Measurements from ENCODE around the gene TSPAN3. TPM values are rescaled to one million over a fixed set of nuclear protein-coding genes. Genes with fewer than 3 reads are reported as not detected.

TSPAN3 gene
- total RNA-seq, 1 donor from 2014 or later = 223 TPM

DNA sequence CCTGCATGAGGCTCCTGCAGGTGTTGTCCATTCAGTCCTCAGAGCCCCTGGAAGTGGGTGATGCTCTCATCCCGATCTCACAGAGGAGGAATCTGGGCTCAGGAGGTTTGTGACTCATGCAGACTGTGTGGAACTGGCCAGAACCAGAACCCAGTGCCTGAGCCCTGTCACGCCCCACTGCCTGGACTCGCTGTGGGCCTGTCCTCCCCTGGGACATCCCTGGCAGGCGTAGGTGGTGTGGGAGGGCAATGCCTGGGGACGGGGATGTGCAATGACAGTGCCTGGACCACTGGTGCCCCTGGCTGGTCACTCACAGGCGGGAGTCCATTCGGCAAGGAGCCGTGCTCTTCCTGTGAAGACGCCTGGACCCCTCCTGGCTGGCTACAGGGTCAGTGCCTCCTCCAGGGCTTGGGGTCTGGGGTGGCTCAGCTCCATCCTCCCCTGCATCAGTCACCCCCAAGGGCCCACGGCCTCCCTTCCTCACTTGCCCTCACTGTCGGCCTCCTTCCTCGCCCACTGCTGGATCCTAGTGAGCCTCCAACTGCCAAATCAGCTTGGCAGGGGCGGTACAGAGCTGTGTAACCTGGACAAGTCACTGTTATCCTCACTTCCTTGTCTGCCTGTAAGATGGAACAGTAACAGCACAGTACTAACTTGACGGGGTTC lies 61.1 kb downstream of the TSPAN3 start:
- no peak for DNase-seq (ENCODE audit: low read depth)
- Mint-ChIP-seq H3K9me3 (ENCODE audit: unreplicated experiment) (peaks cover 3% of the 10 kb centered on the region), H3K36me3 (ENCODE audit: low read depth, unreplicated experiment) (no peaks in the 10 kb centered on the region)

GRCh38 chr15:77009176-77009575 lies 61.7 kb downstream of the TSPAN3 start:
- Histone ChIP-seq H3K79me2 (ENCODE audit: insufficient read depth, low read length) (no peaks in the 10 kb centered on the region), H3K4me2 (ENCODE audit: low read length) (no peak overlapping the region), H3K4me3 (ENCODE audit: insufficient read depth, low read depth, low read length) (no peak overlapping the region), H3K4me1 (ENCODE audit: insufficient read depth, low read length) (no peaks in the 10 kb centered on the region), H3K36me3 (ENCODE audit: insufficient read depth, low read length) (no peaks in the 10 kb centered on the region), H3K27me3 (ENCODE audit: insufficient read depth, low read length) (peaks cover 2% of the 10 kb centered on the region), H3K27ac (ENCODE audit: low read depth, low read length) (no peak overlapping the region), H4K20me1 (ENCODE audit: insufficient read depth, low read length) (no peaks in the 10 kb centered on the region), H3K9me3 (ENCODE audit: insufficient read depth, low read depth, low read length) (no peaks in the 10 kb centered on the region), H2AFZ (ENCODE audit: low read depth, low read length) (no peak overlapping the region), H3K9ac (ENCODE audit: low read length) (no peak overlapping the region)
- peaks cover 1% of the 10 kb centered on the region for H3K4me1 Mint-ChIP-seq (ENCODE audit: low read depth, unreplicated experiment)
- H3K9me3 Mint-ChIP-seq (ENCODE audit: unreplicated experiment) = peaks cover 3% of the 10 kb centered on the region
- H3K36me3 Mint-ChIP-seq (ENCODE audit: low read depth, unreplicated experiment) = no peaks in the 10 kb centered on the region
- TF ChIP-seq, protein P1, sequence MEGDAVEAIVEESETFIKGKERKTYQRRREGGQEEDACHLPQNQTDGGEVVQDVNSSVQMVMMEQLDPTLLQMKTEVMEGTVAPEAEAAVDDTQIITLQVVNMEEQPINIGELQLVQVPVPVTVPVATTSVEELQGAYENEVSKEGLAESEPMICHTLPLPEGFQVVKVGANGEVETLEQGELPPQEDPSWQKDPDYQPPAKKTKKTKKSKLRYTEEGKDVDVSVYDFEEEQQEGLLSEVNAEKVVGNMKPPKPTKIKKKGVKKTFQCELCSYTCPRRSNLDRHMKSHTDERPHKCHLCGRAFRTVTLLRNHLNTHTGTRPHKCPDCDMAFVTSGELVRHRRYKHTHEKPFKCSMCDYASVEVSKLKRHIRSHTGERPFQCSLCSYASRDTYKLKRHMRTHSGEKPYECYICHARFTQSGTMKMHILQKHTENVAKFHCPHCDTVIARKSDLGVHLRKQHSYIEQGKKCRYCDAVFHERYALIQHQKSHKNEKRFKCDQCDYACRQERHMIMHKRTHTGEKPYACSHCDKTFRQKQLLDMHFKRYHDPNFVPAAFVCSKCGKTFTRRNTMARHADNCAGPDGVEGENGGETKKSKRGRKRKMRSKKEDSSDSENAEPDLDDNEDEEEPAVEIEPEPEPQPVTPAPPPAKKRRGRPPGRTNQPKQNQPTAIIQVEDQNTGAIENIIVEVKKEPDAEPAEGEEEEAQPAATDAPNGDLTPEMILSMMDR (IDR thresholded peaks at IDR 0.05; ENCODE audit: insufficient read depth, low read depth, low read length) = no peak
- TF ChIP-seq EZH2 (IDR thresholded peaks at IDR 0.05; ENCODE audit: insufficient read depth, low read length) = no peak
- H3K4me3 Mint-ChIP-seq (ENCODE audit: unreplicated experiment) = no peak overlapping the region
- no peak overlapping the region for H3K27ac Mint-ChIP-seq (ENCODE audit: unreplicated experiment)
- DNase-seq (ENCODE audit: low read depth) (no peak), FAIRE-seq (no peak)
- peaks cover 25% of the 10 kb centered on the region for H3K27me3 Mint-ChIP-seq (ENCODE audit: low read depth, unreplicated experiment)

More for the DNA sequence above, 61.1 kb downstream of the TSPAN3 start:
- Mint-ChIP-seq H3K27ac (ENCODE audit: unreplicated experiment) (no peak overlapping the region), H3K4me1 (ENCODE audit: low read depth, unreplicated experiment) (peaks cover 1% of the 10 kb centered on the region), H3K27me3 (ENCODE audit: low read depth, unreplicated experiment) (peaks cover 25% of the 10 kb centered on the region), H3K4me3 (ENCODE audit: unreplicated experiment) (no peak overlapping the region)
- H3K4me1 ChIP-seq (ENCODE audit: insufficient read depth, low read length) = no peaks in the 10 kb centered on the region
- no peaks in the 10 kb centered on the region for H3K36me3 ChIP-seq (ENCODE audit: insufficient read depth, low read length)
- H3K27ac ChIP-seq (ENCODE audit: low read depth, low read length) = no peak overlapping the region
- TF ChIP-seq, protein P1 (IDR thresholded peaks at IDR 0.05; ENCODE audit: insufficient read depth, low read depth, low read length) = no peak
- TF ChIP-seq EZH2 (IDR thresholded peaks at IDR 0.05; ENCODE audit: insufficient read depth, low read length) = no peak
- H3K4me3 ChIP-seq (ENCODE audit: insufficient read depth, low read depth, low read length) = no peak overlapping the region
- no peak overlapping the region for H2AFZ ChIP-seq (ENCODE audit: low read depth, low read length)
- H3K4me2 ChIP-seq (ENCODE audit: low read length) = no peak overlapping the region
- H3K9me3 ChIP-seq (ENCODE audit: insufficient read depth, low read depth, low read length) = no peaks in the 10 kb centered on the region
- H4K20me1 ChIP-seq (ENCODE audit: insufficient read depth, low read length) = no peaks in the 10 kb centered on the region
- FAIRE-seq = no peak
- peaks cover 2% of the 10 kb centered on the region for H3K27me3 ChIP-seq (ENCODE audit: insufficient read depth, low read length)
- H3K79me2 ChIP-seq (ENCODE audit: insufficient read depth, low read length) = no peaks in the 10 kb centered on the region
- H3K9ac ChIP-seq (ENCODE audit: low read length) = no peak overlapping the region

GRCh38 chr15:77004189-77004588 lies 66.7 kb downstream of the TSPAN3 start:
- no peaks in the 10 kb centered on the region for H4K20me1 ChIP-seq (ENCODE audit: insufficient read depth, low read length)
- Mint-ChIP-seq H3K4me1 (ENCODE audit: low read depth, unreplicated experiment) (no peaks in the 10 kb centered on the region), H3K9me3 (ENCODE audit: unreplicated experiment) (no peaks in the 10 kb centered on the region), H3K4me3 (ENCODE audit: unreplicated experiment) (no peak overlapping the region), H3K27me3 (ENCODE audit: low read depth, unreplicated experiment) (peaks cover 22% of the 10 kb centered on the region), H3K36me3 (ENCODE audit: low read depth, unreplicated experiment) (no peaks in the 10 kb centered on the region), H3K27ac (ENCODE audit: unreplicated experiment) (no peak overlapping the region)
- H3K4me2 ChIP-seq (ENCODE audit: low read length) = no peak overlapping the region
- no peak overlapping the region for H2AFZ ChIP-seq (ENCODE audit: low read depth, low read length)
- no peak for FAIRE-seq
- no peaks in the 10 kb centered on the region for H3K27me3 ChIP-seq (ENCODE audit: insufficient read depth, low read length)
- no peak for DNase-seq (ENCODE audit: low read depth)
- no peaks in the 10 kb centered on the region for H3K36me3 ChIP-seq (ENCODE audit: insufficient read depth, low read length)
- no peak overlapping the region for H3K4me3 ChIP-seq (ENCODE audit: insufficient read depth, low read depth, low read length)
- H3K4me1 ChIP-seq (ENCODE audit: insufficient read depth, low read length) = no peaks in the 10 kb centered on the region
- H3K27ac ChIP-seq (ENCODE audit: low read depth, low read length) = no peak overlapping the region
- TF ChIP-seq EZH2 (IDR thresholded peaks at IDR 0.05; ENCODE audit: insufficient read depth, low read length) = no peak
- TF ChIP-seq, protein P1 (IDR thresholded peaks at IDR 0.05; ENCODE audit: insufficient read depth, low read depth, low read length) = no peak
- H3K9me3 ChIP-seq (ENCODE audit: insufficient read depth, low read depth, low read length) = no peaks in the 10 kb centered on the region
- no peaks in the 10 kb centered on the region for H3K79me2 ChIP-seq (ENCODE audit: insufficient read depth, low read length)
- no peak overlapping the region for H3K9ac ChIP-seq (ENCODE audit: low read length)

All from astrocyte (in vitro differentiated cells and primary cell).